VCaP (cell line): Measurements from ENCODE around the gene ACE.

ENCODE experiments used
- H3K27ac ChIP-seq: fragments of 450-650 bp; 2 replicates; pipeline ENCODE4 v1.5.1; 2017
- TF ChIP-seq, protein P1 (sequence below): fragments of 450-650 bp; conservative IDR thresholded peaks from 2 replicates; pipeline ENCODE4 v1.5.1; 2017; ENCODE audit warnings: mild to moderate bottlenecking, moderate library complexity

Gene ACE

DNA sequence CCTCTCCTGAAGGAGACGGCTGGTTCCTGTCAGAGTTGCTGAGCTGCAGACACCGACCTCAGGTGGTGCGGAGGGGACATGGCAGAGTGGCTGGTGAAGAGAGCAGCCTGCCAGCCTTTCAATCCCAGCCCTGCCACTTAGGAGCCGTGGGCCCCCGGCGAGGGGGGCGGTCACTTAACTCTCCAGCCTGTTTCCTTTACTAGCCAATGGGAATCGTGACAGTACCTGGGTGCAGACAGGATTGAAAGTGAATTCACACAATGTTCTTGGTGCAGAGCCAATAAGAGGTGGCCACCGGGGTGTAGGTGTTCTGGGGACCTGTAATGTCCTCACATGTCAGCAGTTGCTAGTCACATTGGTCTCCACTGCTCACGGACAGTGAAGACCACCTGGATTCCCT lies 13.5 kb downstream of the ACE start:
- TF ChIP-seq, protein P1, sequence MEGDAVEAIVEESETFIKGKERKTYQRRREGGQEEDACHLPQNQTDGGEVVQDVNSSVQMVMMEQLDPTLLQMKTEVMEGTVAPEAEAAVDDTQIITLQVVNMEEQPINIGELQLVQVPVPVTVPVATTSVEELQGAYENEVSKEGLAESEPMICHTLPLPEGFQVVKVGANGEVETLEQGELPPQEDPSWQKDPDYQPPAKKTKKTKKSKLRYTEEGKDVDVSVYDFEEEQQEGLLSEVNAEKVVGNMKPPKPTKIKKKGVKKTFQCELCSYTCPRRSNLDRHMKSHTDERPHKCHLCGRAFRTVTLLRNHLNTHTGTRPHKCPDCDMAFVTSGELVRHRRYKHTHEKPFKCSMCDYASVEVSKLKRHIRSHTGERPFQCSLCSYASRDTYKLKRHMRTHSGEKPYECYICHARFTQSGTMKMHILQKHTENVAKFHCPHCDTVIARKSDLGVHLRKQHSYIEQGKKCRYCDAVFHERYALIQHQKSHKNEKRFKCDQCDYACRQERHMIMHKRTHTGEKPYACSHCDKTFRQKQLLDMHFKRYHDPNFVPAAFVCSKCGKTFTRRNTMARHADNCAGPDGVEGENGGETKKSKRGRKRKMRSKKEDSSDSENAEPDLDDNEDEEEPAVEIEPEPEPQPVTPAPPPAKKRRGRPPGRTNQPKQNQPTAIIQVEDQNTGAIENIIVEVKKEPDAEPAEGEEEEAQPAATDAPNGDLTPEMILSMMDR: no peak

DNA sequence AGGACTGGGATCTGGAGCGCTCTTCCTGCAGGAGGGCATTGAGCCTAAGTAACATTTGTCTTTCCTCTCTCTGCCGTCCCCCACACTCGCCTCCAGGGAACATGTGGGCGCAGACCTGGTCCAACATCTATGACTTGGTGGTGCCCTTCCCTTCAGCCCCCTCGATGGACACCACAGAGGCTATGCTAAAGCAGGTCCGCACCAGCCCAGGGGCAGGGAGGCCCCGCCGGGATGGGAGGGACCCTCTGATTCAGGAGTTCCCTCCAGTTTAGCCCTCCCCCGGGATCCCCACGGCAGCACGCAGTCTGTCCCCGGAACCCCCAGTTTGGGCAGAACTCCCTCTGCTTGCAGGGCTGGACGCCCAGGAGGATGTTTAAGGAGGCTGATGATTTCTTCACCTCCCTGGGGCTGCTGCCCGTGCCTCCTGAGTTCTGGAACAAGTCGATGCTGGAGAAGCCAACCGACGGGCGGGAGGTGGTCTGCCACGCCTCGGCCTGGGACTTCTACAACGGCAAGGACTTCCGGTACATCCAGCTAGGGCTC lies 14.1 kb downstream of the ACE start:
- TF ChIP-seq, protein P1: no peak
- H3K27ac ChIP-seq: no peak overlapping the region

More for the DNA sequence above, 13.5 kb downstream of the ACE start:
- H3K27ac ChIP-seq: no peak overlapping the region

DNA sequence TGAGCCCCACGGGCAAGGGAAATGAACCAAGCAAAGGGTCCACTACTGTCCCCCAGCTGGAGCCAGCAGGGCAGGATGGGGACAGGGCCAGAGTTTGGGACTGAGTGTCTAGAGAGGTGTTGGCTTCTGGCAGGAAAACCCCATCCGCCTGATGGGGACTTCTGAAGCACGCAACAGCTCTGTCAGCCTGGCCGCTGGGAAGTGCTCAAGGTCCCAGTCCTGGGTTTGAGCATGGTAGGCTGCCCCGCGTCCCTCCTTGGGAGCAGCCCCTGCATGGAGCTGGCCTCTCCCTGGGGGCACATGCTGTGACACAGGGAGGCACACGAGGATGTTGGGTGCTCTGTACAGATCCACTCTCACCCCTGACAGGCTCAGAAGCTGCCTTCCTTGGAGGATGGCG lies 14.6 kb downstream of the ACE start:
- TF ChIP-seq, protein P1: no peak
- H3K27ac ChIP-seq: no peak overlapping the region

DNA sequence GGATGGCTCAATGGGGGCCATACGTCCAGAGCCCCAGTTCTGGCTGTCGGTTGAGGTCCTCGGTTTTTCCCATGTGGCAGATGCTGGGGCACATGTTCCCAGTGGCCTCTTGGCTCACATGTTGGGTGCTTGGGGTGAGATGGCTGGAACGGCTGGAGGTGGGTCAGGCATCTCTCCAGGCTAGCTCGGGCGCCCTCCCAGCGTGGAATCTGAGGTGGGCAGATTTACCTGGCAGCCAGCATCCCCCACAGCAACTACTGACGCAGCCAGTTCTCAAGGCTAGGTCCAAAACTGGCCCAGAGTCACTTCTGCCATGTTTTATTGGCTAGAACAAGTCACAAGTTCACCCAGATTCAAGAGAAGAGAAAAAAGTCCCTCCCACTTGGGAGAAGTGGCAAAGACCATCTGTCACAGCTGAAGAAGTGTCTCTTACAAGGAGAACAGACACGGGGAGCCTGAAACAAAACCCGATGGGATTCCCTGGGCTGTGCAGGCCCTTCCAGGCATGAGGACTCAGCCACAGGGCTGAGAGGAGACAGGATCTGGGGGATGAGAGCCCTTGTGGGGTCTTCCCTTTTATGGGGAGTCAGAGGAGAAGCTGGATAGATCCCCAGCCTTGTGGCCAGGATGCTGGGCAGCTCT lies 15.2 kb downstream of the ACE start:
- TF ChIP-seq, protein P1: no peak
- H3K27ac ChIP-seq: no peak overlapping the region

DNA sequence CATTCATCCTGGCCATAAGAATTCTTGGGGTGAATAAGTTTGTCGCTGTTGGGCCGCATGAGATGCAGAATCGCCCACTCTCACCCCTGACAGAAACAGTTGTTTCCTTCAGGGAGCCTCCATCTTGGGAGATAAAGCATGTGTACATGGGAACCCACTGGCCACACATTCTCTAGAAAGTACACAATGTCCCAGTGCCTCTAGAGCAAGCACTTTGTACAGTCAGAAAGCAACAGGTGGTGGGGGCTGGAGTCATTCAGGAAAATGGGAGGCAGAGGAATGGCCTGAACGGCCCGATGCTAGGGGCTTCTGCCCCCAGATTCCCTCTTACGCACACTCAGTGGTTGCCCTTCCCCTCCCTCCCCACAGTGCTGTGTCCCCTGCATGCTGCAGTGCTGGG lies 16.1 kb downstream of the ACE start:
- TF ChIP-seq, protein P1: no peak

DNA sequence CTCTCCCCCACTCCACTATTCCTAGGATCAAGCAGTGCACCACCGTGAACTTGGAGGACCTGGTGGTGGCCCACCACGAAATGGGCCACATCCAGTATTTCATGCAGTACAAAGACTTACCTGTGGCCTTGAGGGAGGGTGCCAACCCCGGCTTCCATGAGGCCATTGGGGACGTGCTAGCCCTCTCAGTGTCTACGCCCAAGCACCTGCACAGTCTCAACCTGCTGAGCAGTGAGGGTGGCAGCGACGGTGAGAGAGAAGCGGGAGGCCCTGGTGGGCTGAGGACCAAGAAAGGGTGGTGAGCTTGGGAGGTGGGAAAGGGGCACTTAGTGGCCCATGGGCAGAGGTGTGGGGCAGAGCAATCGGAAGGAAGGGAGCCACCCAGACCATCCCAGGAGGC lies 16.6 kb downstream of the ACE start:
- TF ChIP-seq, protein P1: no peak
- H3K27ac ChIP-seq: no peak overlapping the region

More for the DNA sequence above, 16.1 kb downstream of the ACE start:
- no peak overlapping the region for H3K27ac ChIP-seq

DNA sequence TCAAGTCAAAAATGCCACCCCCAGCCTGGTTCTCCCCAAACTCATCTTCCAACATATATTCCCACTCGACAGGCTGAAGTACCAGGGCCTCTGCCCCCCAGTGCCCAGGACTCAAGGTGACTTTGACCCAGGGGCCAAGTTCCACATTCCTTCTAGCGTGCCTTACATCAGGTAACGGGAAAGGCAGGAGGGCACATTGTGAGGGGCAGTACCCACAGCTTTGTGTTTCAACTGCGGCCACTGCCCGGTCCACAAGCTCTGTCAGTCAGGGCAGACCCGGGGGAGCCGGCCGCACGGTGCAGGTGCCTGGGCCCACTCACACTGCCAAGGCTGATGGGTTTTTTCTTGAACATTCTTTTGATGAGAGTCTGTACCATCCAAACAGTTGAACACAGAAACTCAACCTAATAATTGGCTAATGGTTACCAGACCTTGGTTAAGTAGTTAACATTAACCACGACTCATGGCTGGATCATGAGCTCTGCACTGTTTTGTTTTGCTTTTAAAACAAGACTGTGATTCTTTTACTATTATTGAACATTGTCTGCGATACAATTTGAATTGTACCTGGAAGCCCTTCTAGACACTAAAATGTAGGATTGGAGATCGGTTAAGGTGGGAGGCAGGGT lies 17.6 kb downstream of the ACE start:
- TF ChIP-seq, protein P1: no peak
- no peak overlapping the region for H3K27ac ChIP-seq
